GM23338 (cell line): ENCODE measurements around the gene KIAA1755. TPM values are rescaled to one million over a fixed set of nuclear protein-coding genes. Genes with fewer than 3 reads are reported as not detected.
A peak's percentile ranks its signal among the peaks of the same experiment; 100 is the strongest.

Experiments
- ATAC-seq: fragments of 200-7000 bp; cut with Tn5 transposase; 3 replicates; pipeline ENCODE4 v1.9.1; 2020
- DNase-seq: peaks from one replicate; pipeline ENCODE4 v3.0.0-alpha.2; 2015; ENCODE audit warnings: low spot score
- H2AFZ ChIP-seq: fragments of 200-600 bp; sonication (generic); 2 replicates; pipeline ENCODE4 v1.8.0; 2016; ENCODE audit warnings: antibody characterized with exemption, mild to moderate bottlenecking, moderate library complexity
- H3F3A ChIP-seq: fragments of 200-600 bp; sonication (generic); replicated peaks from 2 replicates; pipeline ENCODE4 v1.8.0; 2017; ENCODE audit warnings: antibody characterized with exemption, mixed run types, low read depth
- H3K27ac ChIP-seq: fragments of 200-600 bp; sonication (generic); 2 replicates; pipeline ENCODE4 v1.6.1; 2016; ENCODE audit warnings: low read depth
- H3K27me3 ChIP-seq: fragments of 200-600 bp; sonication (generic); 2 replicates; pipeline ENCODE4 v1.8.0; 2016; ENCODE audit warnings: mild to moderate bottlenecking, mixed run types, moderate library complexity; ENCODE audit not compliant: insufficient read depth
- H3K36me3 ChIP-seq: fragments of 200-600 bp; sonication (generic); 2 replicates; pipeline ENCODE4 v1.8.0; 2016; ENCODE audit warnings: mild to moderate bottlenecking; ENCODE audit not compliant: insufficient read depth
- H3K4me1 ChIP-seq: fragments of 200-600 bp; sonication (generic); 2 replicates; pipeline ENCODE4 v1.8.0; 2016; ENCODE audit warnings: mild to moderate bottlenecking, moderate library complexity; ENCODE audit not compliant: insufficient read depth
- H3K4me2 ChIP-seq: fragments of 200-600 bp; sonication (generic); 2 replicates; pipeline ENCODE4 v1.7.1; 2017; ENCODE audit warnings: mixed run types
- H3K4me3 ChIP-seq: fragments of 200-600 bp; sonication (generic); 2 replicates; pipeline ENCODE4 v1.6.1; 2016; ENCODE audit warnings: mixed run types
- H3K79me2 ChIP-seq: fragments of 200-600 bp; sonication (generic); replicated peaks from 2 replicates; pipeline ENCODE4 v1.8.0; 2017; ENCODE audit warnings: mild to moderate bottlenecking; ENCODE audit not compliant: insufficient read depth
- H3K9me2 ChIP-seq: fragments of 200-600 bp; sonication (generic); 2 replicates; pipeline ENCODE4 v1.8.0; 2017; ENCODE audit not compliant: insufficient read depth
- H4K20me1 ChIP-seq: fragments of 200-600 bp; sonication (generic); replicated peaks from 2 replicates; pipeline ENCODE4 v1.8.0; 2017; ENCODE audit warnings: mild to moderate bottlenecking; ENCODE audit not compliant: insufficient read depth
- H3K27ac Mint-ChIP-seq: 2 replicates; pipeline ENCODE4 v1.8.0; 2020; ENCODE audit warnings: inconsistent platforms, mild to moderate bottlenecking, moderate library complexity, mixed read lengths
- H3K27me3 Mint-ChIP-seq: 3 replicates; pipeline ENCODE4 v1.8.0; 2022; ENCODE audit warnings: low read depth, mild to moderate bottlenecking, moderate library complexity, mixed read lengths, inconsistent platforms; ENCODE audit not compliant: insufficient read depth, poor library complexity
- H3K36me3 Mint-ChIP-seq: 3 replicates; pipeline ENCODE4 v1.8.0; 2021; ENCODE audit warnings: low read depth, mild to moderate bottlenecking, inconsistent platforms, moderate library complexity, mixed read lengths
- H3K4me1 Mint-ChIP-seq: 3 replicates; pipeline ENCODE4 v1.8.0; 2020; ENCODE audit warnings: mild to moderate bottlenecking, inconsistent platforms, mixed read lengths
- H3K4me3 Mint-ChIP-seq: 3 replicates; pipeline ENCODE4 v1.8.0; 2021; ENCODE audit warnings: moderate library complexity, mild to moderate bottlenecking, inconsistent platforms, mixed read lengths
- H3K9me3 Mint-ChIP-seq: 3 replicates; pipeline ENCODE4 v1.8.0; 2020; ENCODE audit warnings: moderate library complexity, mild to moderate bottlenecking, inconsistent platforms, mixed read lengths
- CREB1 ChIP-seq: fragments of 250-450 bp; sonication (Bioruptor Pico); IDR thresholded peaks from 2 replicates; pipeline ENCODE4 v1.5.0; 2020; ENCODE audit warnings: low read depth, mild to moderate bottlenecking, moderate library complexity
- CTCF ChIP-seq, 2 experiments: fragments of 200-600 bp in 1 of 2; sonication (generic) in 1 of 2; conservative IDR thresholded peaks; 2 replicates each; pipeline versions ENCODE4 v1.5.1 to v1.6.1; 2016 to 2017; ENCODE audit warnings: antibody characterized with exemption in 2 of 2, low read depth in 2 of 2, mild to moderate bottlenecking in 2 of 2, moderate library complexity in 1 of 2
- ETS1 ChIP-seq: IDR thresholded peaks from 2 replicates; pipeline ENCODE4 v1.6.1; 2016; ENCODE audit warnings: antibody characterized with exemption
- EZH2phosphoT487 ChIP-seq: fragments of 200-600 bp; sonication (generic); IDR thresholded peaks from one replicate; pipeline ENCODE4 v1.8.1; 2018; ENCODE audit warnings: antibody characterized with exemption; ENCODE audit not compliant: unreplicated experiment
- JUNB ChIP-seq: IDR thresholded peaks from one replicate; pipeline ENCODE4 v1.6.1; 2016; ENCODE audit warnings: antibody characterized with exemption; ENCODE audit not compliant: unreplicated experiment
- NANOG ChIP-seq: IDR thresholded peaks from 2 replicates; pipeline ENCODE4 v1.6.1; 2016; ENCODE audit warnings: antibody characterized with exemption, borderline replicate concordance
- POLR2AphosphoS5 ChIP-seq: IDR thresholded peaks from 2 replicates; pipeline ENCODE4 v1.6.1; 2016; ENCODE audit warnings: antibody characterized with exemption, low read depth
- STAT1 ChIP-seq: IDR thresholded peaks from one replicate; pipeline ENCODE4 v1.6.1; 2016; ENCODE audit warnings: antibody characterized with exemption; ENCODE audit not compliant: unreplicated experiment
- polyA plus RNA-seq: library from polyadenylated mRNA; unstranded; fragments of >200 nt; fragmentation: Nextera tagmentation; extraction: Ambion mirVana; gene quantifications from 2 replicates; pipeline ENCODE4 v1.2.1, GENCODE V29; 2016
- total RNA-seq: library from RNA; depleted of rRNA; stranded (reverse); fragments of >200 nt; shearing (Covaris generic); gene quantifications from 2 replicates; pipeline ENCODE4 v1.2.3, GENCODE V29; 2014
- TF ChIP-seq, protein P1 (sequence below): fragments of 250-450 bp; sonication (Bioruptor Pico); IDR thresholded peaks from 2 replicates; pipeline ENCODE4 v1.5.0; 2020; ENCODE audit warnings: mild to moderate bottlenecking, moderate library complexity

The KIAA1755 gene
- total and polyA plus RNA-seq, 2 experiments from 2014 or later: 0.28 TPM; not detected in 1

GRCh38 chr20:38223743-38224100 is 36.8 kb downstream of the KIAA1755 start (continued):
- TF ChIP-seq, protein P1, sequence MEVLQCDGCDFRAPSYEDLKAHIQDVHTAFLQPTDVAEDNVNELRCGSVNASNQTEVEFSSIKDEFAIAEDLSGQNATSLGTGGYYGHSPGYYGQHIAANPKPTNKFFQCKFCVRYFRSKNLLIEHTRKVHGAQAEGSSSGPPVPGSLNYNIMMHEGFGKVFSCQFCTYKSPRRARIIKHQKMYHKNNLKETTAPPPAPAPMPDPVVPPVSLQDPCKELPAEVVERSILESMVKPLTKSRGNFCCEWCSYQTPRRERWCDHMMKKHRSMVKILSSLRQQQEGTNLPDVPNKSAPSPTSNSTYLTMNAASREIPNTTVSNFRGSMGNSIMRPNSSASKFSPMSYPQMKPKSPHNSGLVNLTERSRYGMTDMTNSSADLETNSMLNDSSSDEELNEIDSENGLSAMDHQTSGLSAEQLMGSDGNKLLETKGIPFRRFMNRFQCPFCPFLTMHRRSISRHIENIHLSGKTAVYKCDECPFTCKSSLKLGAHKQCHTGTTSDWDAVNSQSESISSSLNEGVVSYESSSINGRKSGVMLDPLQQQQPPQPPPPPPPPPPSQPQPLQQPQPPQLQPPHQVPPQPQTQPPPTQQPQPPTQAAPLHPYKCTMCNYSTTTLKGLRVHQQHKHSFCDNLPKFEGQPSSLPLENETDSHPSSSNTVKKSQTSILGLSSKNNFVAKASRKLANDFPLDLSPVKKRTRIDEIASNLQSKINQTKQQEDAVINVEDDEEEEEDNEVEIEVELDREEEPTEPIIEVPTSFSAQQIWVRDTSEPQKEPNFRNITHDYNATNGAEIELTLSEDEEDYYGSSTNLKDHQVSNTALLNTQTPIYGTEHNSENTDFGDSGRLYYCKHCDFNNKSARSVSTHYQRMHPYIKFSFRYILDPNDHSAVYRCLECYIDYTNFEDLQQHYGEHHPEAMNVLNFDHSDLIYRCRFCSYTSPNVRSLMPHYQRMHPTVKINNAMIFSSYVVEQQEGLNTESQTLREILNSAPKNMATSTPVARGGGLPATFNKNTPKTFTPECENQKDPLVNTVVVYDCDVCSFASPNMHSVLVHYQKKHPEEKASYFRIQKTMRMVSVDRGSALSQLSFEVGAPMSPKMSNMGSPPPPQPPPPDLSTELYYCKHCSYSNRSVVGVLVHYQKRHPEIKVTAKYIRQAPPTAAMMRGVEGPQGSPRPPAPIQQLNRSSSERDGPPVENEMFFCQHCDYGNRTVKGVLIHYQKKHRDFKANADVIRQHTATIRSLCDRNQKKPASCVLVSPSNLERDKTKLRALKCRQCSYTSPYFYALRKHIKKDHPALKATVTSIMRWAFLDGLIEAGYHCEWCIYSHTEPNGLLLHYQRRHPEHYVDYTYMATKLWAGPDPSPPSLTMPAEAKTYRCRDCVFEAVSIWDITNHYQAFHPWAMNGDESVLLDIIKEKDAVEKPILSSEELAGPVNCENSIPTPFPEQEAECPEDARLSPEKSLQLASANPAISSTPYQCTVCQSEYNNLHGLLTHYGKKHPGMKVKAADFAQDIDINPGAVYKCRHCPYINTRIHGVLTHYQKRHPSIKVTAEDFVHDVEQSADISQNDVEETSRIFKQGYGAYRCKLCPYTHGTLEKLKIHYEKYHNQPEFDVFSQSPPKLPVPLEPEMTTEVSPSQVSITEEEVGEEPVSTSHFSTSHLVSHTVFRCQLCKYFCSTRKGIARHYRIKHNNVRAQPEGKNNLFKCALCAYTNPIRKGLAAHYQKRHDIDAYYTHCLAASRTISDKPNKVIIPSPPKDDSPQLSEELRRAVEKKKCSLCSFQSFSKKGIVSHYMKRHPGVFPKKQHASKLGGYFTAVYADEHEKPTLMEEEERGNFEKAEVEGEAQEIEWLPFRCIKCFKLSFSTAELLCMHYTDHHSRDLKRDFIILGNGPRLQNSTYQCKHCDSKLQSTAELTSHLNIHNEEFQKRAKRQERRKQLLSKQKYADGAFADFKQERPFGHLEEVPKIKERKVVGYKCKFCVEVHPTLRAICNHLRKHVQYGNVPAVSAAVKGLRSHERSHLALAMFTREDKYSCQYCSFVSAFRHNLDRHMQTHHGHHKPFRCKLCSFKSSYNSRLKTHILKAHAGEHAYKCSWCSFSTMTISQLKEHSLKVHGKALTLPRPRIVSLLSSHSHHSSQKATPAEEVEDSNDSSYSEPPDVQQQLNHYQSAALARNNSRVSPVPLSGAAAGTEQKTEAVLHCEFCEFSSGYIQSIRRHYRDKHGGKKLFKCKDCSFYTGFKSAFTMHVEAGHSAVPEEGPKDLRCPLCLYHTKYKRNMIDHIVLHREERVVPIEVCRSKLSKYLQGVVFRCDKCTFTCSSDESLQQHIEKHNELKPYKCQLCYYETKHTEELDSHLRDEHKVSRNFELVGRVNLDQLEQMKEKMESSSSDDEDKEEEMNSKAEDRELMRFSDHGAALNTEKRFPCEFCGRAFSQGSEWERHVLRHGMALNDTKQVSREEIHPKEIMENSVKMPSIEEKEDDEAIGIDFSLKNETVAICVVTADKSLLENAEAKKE (CRISPR knock-in tag): no peak
- TF ChIP-seq CREB1 (no peak), POLR2AphosphoS5 (no peak), CTCF (conservative IDR thresholded peaks at IDR 0.05; ENCODE audit: low read depth in 2 of 2) (no peak), STAT1 (no peak), EZH2phosphoT487 (no peak), NANOG (no peak)

DNA sequence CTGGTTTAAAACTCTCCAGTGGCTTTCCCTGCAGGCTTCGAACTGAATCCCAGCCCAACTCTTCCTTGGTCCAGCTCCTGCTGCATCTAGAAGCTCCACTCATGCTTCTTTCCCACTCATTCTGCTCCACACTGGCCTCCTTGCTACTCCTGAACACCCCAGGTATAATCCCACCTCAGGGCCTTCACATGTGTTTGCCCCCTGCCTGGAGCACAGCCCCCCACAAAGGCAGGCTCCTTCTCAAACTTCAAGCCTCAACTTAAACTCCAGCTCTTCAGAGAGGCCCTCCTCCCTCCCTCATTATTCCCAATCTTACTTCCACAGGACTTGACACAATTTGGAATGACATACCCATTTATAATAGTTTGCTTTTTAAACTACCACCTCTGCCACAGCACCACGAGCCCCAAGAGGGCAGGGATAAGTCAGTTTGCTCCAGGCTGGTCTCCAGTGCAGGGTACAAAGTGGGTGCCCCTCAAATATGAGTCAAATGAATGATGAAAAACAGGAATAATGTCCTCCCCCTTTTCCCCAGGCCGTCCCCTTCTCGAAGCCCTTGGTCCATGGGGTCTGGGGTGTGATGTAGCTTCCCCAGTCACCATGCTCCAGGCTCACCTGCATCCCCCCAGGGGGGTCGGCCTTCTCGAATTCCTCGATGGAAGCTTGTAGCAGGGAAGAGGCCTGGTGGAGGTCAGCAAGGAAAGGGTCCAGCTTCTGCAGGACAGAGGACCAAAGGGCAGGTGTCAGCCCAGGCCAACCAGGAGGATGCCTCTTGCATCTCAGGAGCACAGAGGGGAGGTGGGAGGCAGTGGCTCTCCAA is 37.4 kb downstream of the KIAA1755 start:
- Mint-ChIP-seq H3K36me3 (no peaks in the 10 kb centered on the region), H3K9me3 (no peaks in the 10 kb centered on the region), H3K27me3 (peaks cover 6% of the 10 kb centered on the region), H3K4me1 (no peaks in the 10 kb centered on the region; the same call in 2 of the 3 replicates), H3K27ac (no peak overlapping the region; the same call in 1 of the 2 replicates), H3K4me3 (no peak overlapping the region)
- Histone ChIP-seq H3K36me3 (no peaks in the 10 kb centered on the region), H3K4me2 (no peak overlapping the region), H3K9me2 (no peaks in the 10 kb centered on the region), H4K20me1 (no peaks in the 10 kb centered on the region), H3K79me2 (no peaks in the 10 kb centered on the region), H3K4me3 (no peak overlapping the region), H3K27ac (no peak overlapping the region), H3K4me1 (no peaks in the 10 kb centered on the region), H3K27me3 (no peaks in the 10 kb centered on the region), H2AFZ (peak overlapping the region; percentile 84; the same call in 1 of the 2 replicates), H3F3A (no peaks in the 10 kb centered on the region)
- no peak for ATAC-seq
- no peak for DNase-seq
- TF ChIP-seq CTCF (conservative IDR thresholded peaks at IDR 0.05; ENCODE audit: low read depth in 2 of 2) (no peak), JUNB (no peak), ETS1 (no peak)
